Smooth muscle cell (in vitro differentiated cells): ENCODE measurements around the gene SP5. TPM values are rescaled to one million over a fixed set of nuclear protein-coding genes. Genes with fewer than 3 reads are reported as not detected.

ENCODE experiments used
- DNase-seq: peaks from one replicate; lab custom pipeline; 2025; ENCODE audit not compliant: unreplicated experiment; lab: John Stamatoyannopoulos, UW
- H2AFZ ChIP-seq: fragments of 200-600 bp; sonication (generic); 2 replicates; pipeline ENCODE4 v1.6.0; 2016; ENCODE audit warnings: antibody characterized with exemption, low read depth, mild to moderate bottlenecking
- H3F3A ChIP-seq: fragments of 200-600 bp; sonication (generic); 2 replicates; pipeline ENCODE4 v1.6.0; 2017; ENCODE audit warnings: antibody characterized with exemption, low read depth
- H3K27ac ChIP-seq: fragments of 200-600 bp; sonication (generic); 2 replicates; pipeline ENCODE4 v1.5.1; 2016; ENCODE audit warnings: low read depth, mild to moderate bottlenecking
- H3K27me3 ChIP-seq: fragments of 200-600 bp; sonication (generic); 2 replicates; pipeline ENCODE4 v1.6.1; 2016; ENCODE audit warnings: low read depth, mild to moderate bottlenecking
- H3K36me3 ChIP-seq: fragments of 200-600 bp; sonication (generic); 2 replicates; pipeline ENCODE4 v1.5.1; 2016; ENCODE audit warnings: low read depth
- H3K4me1 ChIP-seq: fragments of 200-600 bp; sonication (generic); 2 replicates; pipeline ENCODE4 v1.5.1; 2016; ENCODE audit warnings: low read depth
- H3K4me2 ChIP-seq: fragments of 200-600 bp; sonication (generic); 2 replicates; pipeline ENCODE4 v1.6.0; 2016; ENCODE audit warnings: mild to moderate bottlenecking
- H3K4me3 ChIP-seq: fragments of 200-600 bp; sonication (generic); 2 replicates; pipeline ENCODE4 v1.5.1; 2016; ENCODE audit warnings: mild to moderate bottlenecking
- H3K79me2 ChIP-seq: fragments of 200-600 bp; sonication (generic); 2 replicates; pipeline ENCODE4 v1.6.0; 2016; ENCODE audit warnings: low read depth, mild to moderate bottlenecking
- H3K9ac ChIP-seq: fragments of 200-600 bp; sonication (generic); 2 replicates; pipeline ENCODE4 v1.6.0; 2016; ENCODE audit warnings: low read depth
- H3K9me3 ChIP-seq: fragments of 200-600 bp; sonication (generic); replicated peaks from 2 replicates; pipeline ENCODE4 v1.5.1; 2016; ENCODE audit warnings: low read depth
- H4K20me1 ChIP-seq: fragments of 200-600 bp; sonication (generic); 2 replicates; pipeline ENCODE4 v1.6.0; 2016; ENCODE audit warnings: low read depth
- CTCF ChIP-seq: fragments of 200-600 bp; sonication (generic); IDR thresholded peaks from 2 replicates; pipeline ENCODE4 v1.5.1; 2017; ENCODE audit warnings: borderline replicate concordance, mild to moderate bottlenecking, antibody characterized with exemption; ENCODE audit not compliant: insufficient read depth, poor library complexity, severe bottlenecking
- WGBS: methylation state at CpG from one replicate; pipeline ENCODE4 v1.1.7; 2016; ENCODE audit warnings: low lambda C conversion rate; 5-methylcytosine and 5-hydroxymethylcytosine counted together
- polyA plus RNA-seq: library from polyadenylated mRNA; unstranded; fragments of >200 nt; fragmentation: Nextera tagmentation; extraction: Ambion mirVana; gene quantifications from 2 replicates; pipeline ENCODE4 v1.2.1, GENCODE V29; 2016
- total RNA-seq: library from RNA; depleted of rRNA; stranded (reverse); fragments of >200 nt; gene quantifications from 2 replicates; pipeline ENCODE4 v1.2.3, GENCODE V29; 2014

The SP5 gene
- total and polyA plus RNA-seq, 2 experiments from 2014 or later = not detected

- H2AFZ ChIP-seq = no peak overlapping the region
- no peaks in the 10 kb centered on the region for H3F3A ChIP-seq
- no peak for DNase-seq
- H3K9me3 ChIP-seq = no peaks in the 10 kb centered on the region
- no peak overlapping the region for H3K9ac ChIP-seq
- no peak overlapping the region for H3K27ac ChIP-seq
- H3K4me3 ChIP-seq = peak overlapping the region; percentile 30
- WGBS = 4% methylated on average over 5 of the region's 5 CpGs
- H3K4me2 ChIP-seq = peak overlapping the region; percentile 76
- H3K79me2 ChIP-seq = no peaks in the 10 kb centered on the region
- no peaks in the 10 kb centered on the region for H3K36me3 ChIP-seq
- peaks cover 31% of the 10 kb centered on the region for H3K4me1 ChIP-seq
- TF ChIP-seq CTCF = no peak
- H3K27me3 ChIP-seq = no peaks in the 10 kb centered on the region
- no peaks in the 10 kb centered on the region for H4K20me1 ChIP-seq
Measured at GRCh38 chr2:170679607-170680079, 35.5 kb upstream of the SP5 start.

DNA sequence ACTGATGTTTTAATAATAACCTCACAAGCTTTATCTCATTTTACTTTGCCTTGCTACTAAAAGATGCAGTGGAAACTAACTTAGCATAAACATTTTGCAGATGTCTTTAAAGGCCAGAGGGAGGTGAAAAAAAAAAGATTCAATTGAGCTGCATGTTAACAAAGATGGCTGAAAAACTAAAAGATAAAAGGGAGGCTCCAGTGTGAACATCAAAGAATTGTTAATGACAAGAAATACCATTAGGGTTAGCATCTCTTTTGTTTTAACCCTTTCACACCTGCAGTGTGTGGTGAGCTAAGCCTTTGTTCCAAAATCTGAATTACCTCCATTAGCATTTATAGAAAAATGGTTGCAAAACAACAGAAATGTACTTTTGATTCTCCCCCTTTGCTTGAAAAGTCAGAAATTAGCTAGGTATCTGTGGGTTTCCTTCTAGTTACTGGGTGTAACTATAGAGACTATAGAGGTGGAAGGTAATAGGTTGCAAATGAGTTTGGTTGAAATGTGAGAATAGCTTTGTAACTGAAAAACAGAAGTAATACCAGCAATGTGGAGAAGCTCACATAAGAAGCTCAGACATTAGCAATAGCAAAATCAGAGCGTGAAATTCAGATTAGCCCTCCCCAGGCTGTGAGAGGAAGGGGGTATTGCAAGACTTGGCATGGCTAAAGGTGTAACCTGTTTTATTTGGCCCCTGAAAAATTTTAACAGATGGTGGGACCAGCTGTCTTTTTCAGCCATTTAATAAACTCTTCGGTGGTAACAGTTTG, 34.8 kb upstream of the SP5 start:
- no peak overlapping the region for H3K4me2 ChIP-seq
- no peaks in the 10 kb centered on the region for H4K20me1 ChIP-seq
- no peaks in the 10 kb centered on the region for H3F3A ChIP-seq
- 29% methylated on average over 2 of the region's 2 CpGs for WGBS
- TF ChIP-seq CTCF = no peak
- no peak overlapping the region for H3K27ac ChIP-seq
- no peaks in the 10 kb centered on the region for H3K9me3 ChIP-seq
- no peak overlapping the region for H2AFZ ChIP-seq
- peaks cover 31% of the 10 kb centered on the region for H3K4me1 ChIP-seq
- H3K4me3 ChIP-seq = no peak overlapping the region
- no peaks in the 10 kb centered on the region for H3K36me3 ChIP-seq
- DNase-seq = no peak
- no peaks in the 10 kb centered on the region for H3K27me3 ChIP-seq
- H3K79me2 ChIP-seq = no peaks in the 10 kb centered on the region
- no peak overlapping the region for H3K9ac ChIP-seq

- DNase-seq = no peak
- H3K9ac ChIP-seq = no peak overlapping the region
- no peaks in the 10 kb centered on the region for H4K20me1 ChIP-seq
- H3K36me3 ChIP-seq = no peaks in the 10 kb centered on the region
- H3K79me2 ChIP-seq = no peaks in the 10 kb centered on the region
- no peaks in the 10 kb centered on the region for H3K27me3 ChIP-seq
- no peak overlapping the region for H3K4me2 ChIP-seq
- no peak overlapping the region for H2AFZ ChIP-seq
- peaks cover 31% of the 10 kb centered on the region for H3K4me1 ChIP-seq
- TF ChIP-seq CTCF = no peak
- no peaks in the 10 kb centered on the region for H3F3A ChIP-seq
- 71% methylated on average over 1 of the region's 1 CpG for WGBS
- H3K9me3 ChIP-seq = no peaks in the 10 kb centered on the region
- H3K4me3 ChIP-seq = no peak overlapping the region
- no peak overlapping the region for H3K27ac ChIP-seq
Measured at GRCh38 chr2:170681311-170681710, 33.8 kb upstream of the SP5 start.

GRCh38 chr2:170685591-170685990, 29.5 kb upstream of the SP5 start:
- no peak overlapping the region for H2AFZ ChIP-seq
- no peaks in the 10 kb centered on the region for H3K36me3 ChIP-seq
- TF ChIP-seq CTCF = no peak
- no peak overlapping the region for H3K27ac ChIP-seq
- no peaks in the 10 kb centered on the region for H4K20me1 ChIP-seq
- no peaks in the 10 kb centered on the region for H3F3A ChIP-seq
- H3K9ac ChIP-seq = no peak overlapping the region
- no peaks in the 10 kb centered on the region for H3K27me3 ChIP-seq
- WGBS = 46% methylated on average over 4 of the region's 4 CpGs
- H3K4me1 ChIP-seq = peaks cover 11% of the 10 kb centered on the region
- H3K4me2 ChIP-seq = no peak overlapping the region
- no peak for DNase-seq
- H3K4me3 ChIP-seq = no peak overlapping the region
- H3K9me3 ChIP-seq = no peaks in the 10 kb centered on the region
- no peaks in the 10 kb centered on the region for H3K79me2 ChIP-seq
